Vagina (tissue), 2 donors: ENCODE data around the gene MSI2. TPM values are rescaled to one million over a fixed set of nuclear protein-coding genes. Genes with fewer than 3 reads are reported as not detected.

ENCODE experiments used
- DNase-seq, 2 donors: peaks; one replicate each; pipeline ENCODE4 v3.0.0-alpha.2; 2017; ENCODE audit errors: extremely low spot score in 2 of 2
- H3K27ac ChIP-seq: fragments of 200-600 bp; sonication (generic); one replicate; pipeline ENCODE4 v1.5.1; 2019
- H3K27me3 ChIP-seq: fragments of 200-600 bp; sonication (generic); one replicate; pipeline ENCODE4 v1.5.1; 2019
- H3K36me3 ChIP-seq, 2 donors: fragments of 200-600 bp; sonication (generic); one replicate each; pipeline ENCODE4 v1.5.1; 2017 to 2019
- H3K4me1 ChIP-seq: fragments of 200-600 bp; sonication (generic); one replicate; pipeline ENCODE4 v1.5.1; 2019
- H3K4me3 ChIP-seq, 2 donors: fragments of 200-600 bp; sonication (generic); 1 replicate in 1 of 2; 2 replicates in 1 of 2; pipeline ENCODE4 v1.5.1; 2016 to 2019
- H3K9me3 ChIP-seq: fragments of 200-600 bp; sonication (generic); one replicate; pipeline ENCODE4 v1.5.1; 2019
- POLR2A ChIP-seq, 2 donors: fragments of 450-650 bp; IDR thresholded peaks; one replicate each; pipeline ENCODE4 v1.6.1; 2017; ENCODE audit warnings: antibody characterized with exemption in 2 of 2, mild to moderate bottlenecking in 2 of 2, moderate library complexity in 2 of 2
- POLR2AphosphoS5 ChIP-seq, 2 donors: sonication (generic); formaldehyde crosslinking; IDR thresholded peaks; one replicate each; pipeline ENCODE4 v1.9.0; 2017; ENCODE audit warnings: antibody characterized with exemption in 2 of 2, mild to moderate bottlenecking in 2 of 2, low read depth in 1 of 2; ENCODE audit not compliant: insufficient read depth in 1 of 2
- intact Hi-C: fragments of 100-400 bp; cut with DNase I; formaldehyde crosslinking; loops from one replicate; pipeline ENCODE4 v1.15.1; 2023
- total RNA-seq: library from RNA; depleted of rRNA; stranded (reverse); fragments of >200 nt; gene quantifications from one replicate; pipeline ENCODE4 v1.2.3, GENCODE V29; 2016
- TF ChIP-seq, protein P1 (sequence below), 3 experiments: fragments of 450-650 bp in 2 of 3; fragments of 200-600 bp in 1 of 3; sonication (generic) in 1 of 3; IDR thresholded peaks; one replicate each; pipeline ENCODE4 v1.5.1; 2017 to 2019; ENCODE audit warnings: antibody characterized with exemption in 3 of 3, mild to moderate bottlenecking in 2 of 3, moderate library complexity in 2 of 3

MSI2 gene
- total RNA-seq, 1 donor from 2014 or later, result 27.3 TPM

GRCh38 chr17:57312242-57312641 lies 55.9 kb downstream of the MSI2 start:
- Histone ChIP-seq H3K9me3 (no peaks in the 10 kb centered on the region), H3K27me3 (no peaks in the 10 kb centered on the region), H3K36me3 (no peaks in the 10 kb centered on the region), H3K4me3 (no peak overlapping the region), H3K27ac (no peak overlapping the region), H3K4me1 (no peaks in the 10 kb centered on the region)
- TF ChIP-seq, protein P1, sequence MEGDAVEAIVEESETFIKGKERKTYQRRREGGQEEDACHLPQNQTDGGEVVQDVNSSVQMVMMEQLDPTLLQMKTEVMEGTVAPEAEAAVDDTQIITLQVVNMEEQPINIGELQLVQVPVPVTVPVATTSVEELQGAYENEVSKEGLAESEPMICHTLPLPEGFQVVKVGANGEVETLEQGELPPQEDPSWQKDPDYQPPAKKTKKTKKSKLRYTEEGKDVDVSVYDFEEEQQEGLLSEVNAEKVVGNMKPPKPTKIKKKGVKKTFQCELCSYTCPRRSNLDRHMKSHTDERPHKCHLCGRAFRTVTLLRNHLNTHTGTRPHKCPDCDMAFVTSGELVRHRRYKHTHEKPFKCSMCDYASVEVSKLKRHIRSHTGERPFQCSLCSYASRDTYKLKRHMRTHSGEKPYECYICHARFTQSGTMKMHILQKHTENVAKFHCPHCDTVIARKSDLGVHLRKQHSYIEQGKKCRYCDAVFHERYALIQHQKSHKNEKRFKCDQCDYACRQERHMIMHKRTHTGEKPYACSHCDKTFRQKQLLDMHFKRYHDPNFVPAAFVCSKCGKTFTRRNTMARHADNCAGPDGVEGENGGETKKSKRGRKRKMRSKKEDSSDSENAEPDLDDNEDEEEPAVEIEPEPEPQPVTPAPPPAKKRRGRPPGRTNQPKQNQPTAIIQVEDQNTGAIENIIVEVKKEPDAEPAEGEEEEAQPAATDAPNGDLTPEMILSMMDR (IDR thresholded peaks at IDR 0.05), result no peak
- no peak for TF ChIP-seq POLR2A (IDR thresholded peaks at IDR 0.05)
- TF ChIP-seq POLR2AphosphoS5 (IDR thresholded peaks at IDR 0.05; ENCODE audit: insufficient read depth in 1 of 2, low read depth in 1 of 2), result no peak
- no peak for DNase-seq
- intact Hi-C loops, result no loop called here

- Histone ChIP-seq H3K4me3 (no peak overlapping the region), H3K27ac (no peak overlapping the region), H3K4me1 (no peaks in the 10 kb centered on the region), H3K27me3 (no peaks in the 10 kb centered on the region), H3K9me3 (no peaks in the 10 kb centered on the region), H3K36me3 (no peaks in the 10 kb centered on the region)
- intact Hi-C loops, result no loop called here
- TF ChIP-seq POLR2AphosphoS5 (IDR thresholded peaks at IDR 0.05; ENCODE audit: insufficient read depth in 1 of 2, low read depth in 1 of 2) (no peak), POLR2A (IDR thresholded peaks at IDR 0.05) (no peak)
- TF ChIP-seq, protein P1 (IDR thresholded peaks at IDR 0.05), result no peak
- DNase-seq, result no peak
Observed at GRCh38 chr17:57313097-57313835, 56.9 kb downstream of the MSI2 start.

DNA sequence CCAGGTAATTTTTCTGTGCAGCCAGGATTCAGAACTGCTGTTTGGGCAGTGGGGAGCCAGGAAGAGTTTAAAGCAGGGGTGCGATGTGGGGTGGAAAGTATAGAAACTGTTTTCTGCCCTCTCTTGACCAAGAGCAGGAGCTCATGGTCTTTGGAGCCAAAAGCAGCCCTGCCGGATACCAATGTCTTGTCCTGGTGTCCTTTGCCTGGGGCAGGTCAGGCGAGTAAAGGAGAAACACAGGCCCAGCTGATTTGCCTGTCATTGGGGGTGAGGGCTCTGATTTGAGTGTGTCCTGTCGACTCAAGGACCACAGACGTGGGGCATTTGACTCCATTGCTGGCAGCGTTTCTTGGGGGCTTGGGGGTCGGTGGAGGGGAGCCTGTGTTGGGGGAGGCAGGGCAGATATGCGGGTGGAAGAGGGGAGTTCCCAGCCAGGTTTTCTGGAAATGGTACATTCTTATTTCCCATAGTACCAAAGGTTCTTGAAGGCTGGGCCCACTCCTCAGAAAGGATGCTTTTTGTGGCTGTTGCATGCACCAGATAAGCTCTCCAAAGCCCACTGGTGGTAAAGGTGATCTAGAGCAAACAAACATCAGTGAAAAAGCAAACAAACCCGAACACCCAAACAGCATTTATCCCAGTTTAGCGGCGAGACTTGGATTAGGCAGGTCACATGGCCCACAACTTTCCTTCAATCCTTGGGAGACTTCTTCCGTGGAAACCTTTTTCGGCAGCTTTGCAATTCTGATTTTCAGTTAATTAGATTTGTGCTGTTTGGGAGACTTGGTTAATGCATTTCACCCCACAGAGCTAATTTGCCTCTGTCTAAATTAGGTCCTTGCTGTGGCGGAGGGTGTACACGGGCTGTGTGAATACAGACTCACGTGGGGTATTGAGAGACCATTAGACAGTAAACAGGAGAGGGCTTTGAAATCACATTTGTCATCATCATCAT lies 59.0 kb downstream of the MSI2 start:
- no peak for DNase-seq
- Histone ChIP-seq H3K36me3 (no peaks in the 10 kb centered on the region), H3K4me3 (no peak overlapping the region), H3K4me1 (no peaks in the 10 kb centered on the region), H3K27ac (no peak overlapping the region), H3K27me3 (no peaks in the 10 kb centered on the region), H3K9me3 (no peaks in the 10 kb centered on the region)
- TF ChIP-seq, protein P1 (IDR thresholded peaks at IDR 0.05), result no peak
- no peak for TF ChIP-seq POLR2AphosphoS5 (IDR thresholded peaks at IDR 0.05; ENCODE audit: insufficient read depth in 1 of 2, low read depth in 1 of 2)
- intact Hi-C loops, result no loop called here

DNA sequence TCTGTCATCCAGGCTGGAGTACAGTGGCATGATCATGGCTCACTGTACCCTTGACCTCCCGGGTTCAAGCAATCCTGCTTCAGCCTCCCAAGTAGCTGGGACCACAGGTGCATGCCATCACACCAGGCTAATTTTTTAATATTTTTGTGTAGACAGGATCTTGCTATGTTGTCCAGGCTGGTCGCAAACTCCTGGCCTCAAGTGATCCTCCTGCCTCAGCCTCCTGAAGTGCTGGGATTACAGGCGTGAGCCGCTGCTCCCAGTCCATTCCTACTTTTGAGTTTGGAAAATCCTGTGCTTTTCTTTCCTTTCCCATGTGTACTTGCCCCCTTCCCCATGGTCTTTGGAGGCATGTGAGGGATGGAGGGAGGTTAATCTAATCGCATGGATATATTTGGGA lies 60.0 kb downstream of the MSI2 start:
- Histone ChIP-seq H3K27me3 (no peaks in the 10 kb centered on the region), H3K27ac (no peak overlapping the region), H3K4me1 (no peaks in the 10 kb centered on the region), H3K4me3 (no peak overlapping the region), H3K36me3 (no peaks in the 10 kb centered on the region), H3K9me3 (no peaks in the 10 kb centered on the region)
- DNase-seq, result no peak
- intact Hi-C loops, result no loop called here
- no peak for TF ChIP-seq POLR2A (IDR thresholded peaks at IDR 0.05)
- TF ChIP-seq POLR2AphosphoS5 (IDR thresholded peaks at IDR 0.05; ENCODE audit: insufficient read depth in 1 of 2, low read depth in 1 of 2), result no peak
- TF ChIP-seq, protein P1 (IDR thresholded peaks at IDR 0.05), result no peak
